BLaER1 (cell line): Measurements from ENCODE around the gene LRIG1.
A peak's percentile ranks its signal among the peaks of the same experiment; 100 is the strongest.

ENCODE experiments used
- H3K27ac ChIP-seq: shearing (Covaris generic); formaldehyde crosslinking; 2 replicates; pipeline ENCODE4 v1.8.1; 2022
- H3K27me3 ChIP-seq: shearing (Covaris generic); formaldehyde crosslinking; 2 replicates; pipeline ENCODE4 v1.8.1; 2022
- H3K36me3 ChIP-seq: shearing (Covaris generic); formaldehyde crosslinking; 2 replicates; pipeline ENCODE4 v1.8.1; 2022
- H3K4me1 ChIP-seq: shearing (Covaris generic); formaldehyde crosslinking; 2 replicates; pipeline ENCODE4 v1.8.1; 2022
- H3K4me2 ChIP-seq: shearing (Covaris generic); formaldehyde crosslinking; 2 replicates; pipeline ENCODE4 v1.8.1; 2022
- H3K4me3 ChIP-seq: shearing (Covaris generic); formaldehyde crosslinking; 2 replicates; pipeline ENCODE4 v1.8.1; 2022
- H3K9ac ChIP-seq: shearing (Covaris generic); formaldehyde crosslinking; 2 replicates; pipeline ENCODE4 v1.8.1; 2022
- H3K9me3 ChIP-seq: shearing (Covaris generic); formaldehyde crosslinking; 2 replicates; pipeline ENCODE4 v1.8.1; 2022
- H4K20me1 ChIP-seq: shearing (Covaris generic); formaldehyde crosslinking; 2 replicates; pipeline ENCODE4 v1.8.1; 2022
- Cebpa-rat ChIP-seq: shearing (Covaris generic); IDR thresholded peaks from 2 replicates; pipeline ENCODE4 v1.8.1; 2022

LRIG1 gene

GRCh38 chr3:66500576-66501482 is at the start of gene LRIG1:
Gene LRIG1 (minus strand): TSS chr3:66501022. CDS start chr3:66500407, 615 bp downstream.
- H3K36me3 ChIP-seq = no peaks in the 10 kb centered on the region
- peak within 1 kb of the TSS; percentile 95 for H3K9ac ChIP-seq
- peak within 1 kb of the TSS; percentile 98 for H3K4me3 ChIP-seq
- peaks cover 47% of the 10 kb centered on the region for H4K20me1 ChIP-seq
- no peak for TF ChIP-seq Cebpa-rat
- H3K4me2 ChIP-seq = peak within 1 kb of the TSS; percentile 84
- peaks cover 48% of the 10 kb centered on the region for H3K4me1 ChIP-seq
- H3K27ac ChIP-seq = peak within 1 kb of the TSS; percentile 93
- H3K9me3 ChIP-seq = no peaks in the 10 kb centered on the region
- no peaks in the 10 kb centered on the region for H3K27me3 ChIP-seq

DNA sequence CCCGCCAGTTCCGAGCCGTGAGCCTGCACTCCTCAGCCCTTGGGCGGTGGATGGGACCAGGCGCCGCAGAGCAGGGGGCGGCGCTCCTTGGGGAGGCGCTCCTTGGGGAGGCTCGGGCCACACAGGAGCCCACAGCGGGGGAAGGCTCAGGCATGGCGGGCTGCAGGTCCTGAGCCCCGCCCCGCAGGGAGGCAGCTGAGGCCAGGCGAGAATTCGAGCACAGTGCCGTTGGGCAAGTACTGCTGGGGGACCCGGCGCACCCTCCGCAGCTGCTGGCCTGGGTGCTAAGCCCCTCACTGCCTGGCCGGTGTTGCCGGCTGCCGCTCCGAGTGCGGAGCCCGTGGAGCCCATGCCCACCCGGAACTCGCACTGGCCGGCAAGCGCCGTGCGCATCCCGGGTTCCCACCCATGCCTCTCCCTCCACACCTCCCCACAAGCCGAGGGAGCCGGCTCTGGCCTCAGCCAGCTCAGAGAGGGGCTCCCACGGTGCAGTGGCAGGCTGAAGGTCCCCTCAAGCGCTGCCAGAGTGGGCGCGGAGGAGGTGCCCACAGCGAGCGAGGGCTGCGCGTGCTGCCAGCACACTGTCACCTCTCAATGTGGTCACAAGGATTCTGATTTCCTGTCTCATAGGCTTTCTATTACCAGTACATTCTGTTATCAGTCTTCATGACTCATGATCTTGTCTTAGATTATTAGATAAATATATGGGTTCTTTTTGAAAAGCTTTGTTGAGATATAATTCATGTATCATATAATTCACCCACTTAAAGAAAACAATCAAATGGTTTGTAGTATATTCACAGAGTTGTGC is 44.0 kb upstream of the LRIG1 start:
- Histone ChIP-seq H4K20me1 (no peaks in the 10 kb centered on the region), H3K4me3 (no peak overlapping the region), H3K4me2 (no peak overlapping the region), H3K9ac (no peak overlapping the region), H3K36me3 (no peaks in the 10 kb centered on the region), H3K27ac (no peak overlapping the region), H3K4me1 (0 out of 2 replicates have a peak, but pooled peaks cover under 1% of the 10 kb centered on the region), H3K27me3 (no peaks in the 10 kb centered on the region), H3K9me3 (peaks cover 16% of the 10 kb centered on the region)
- no peak for TF ChIP-seq Cebpa-rat

- H3K9me3 ChIP-seq = peaks cover 16% of the 10 kb centered on the region
- H3K9ac ChIP-seq = no peak overlapping the region
- H3K4me2 ChIP-seq = no peak overlapping the region
- H3K36me3 ChIP-seq = no peaks in the 10 kb centered on the region
- H3K27ac ChIP-seq = no peak overlapping the region
- H4K20me1 ChIP-seq = no peaks in the 10 kb centered on the region
- no peak for TF ChIP-seq Cebpa-rat
- H3K27me3 ChIP-seq = no peaks in the 10 kb centered on the region
- no peak overlapping the region for H3K4me3 ChIP-seq
- 0 out of 2 replicates have a peak, but pooled peaks cover 7% of the 10 kb centered on the region for H3K4me1 ChIP-seq
Measured at GRCh38 chr3:66542153-66542552, 41.3 kb upstream of the LRIG1 start.

- peaks cover 10% of the 10 kb centered on the region for H3K9me3 ChIP-seq
- no peak overlapping the region for H3K4me2 ChIP-seq
- H3K36me3 ChIP-seq = no peaks in the 10 kb centered on the region
- peaks cover 12% of the 10 kb centered on the region for H3K4me1 ChIP-seq
- no peaks in the 10 kb centered on the region for H4K20me1 ChIP-seq
- H3K4me3 ChIP-seq = no peak overlapping the region
- no peak overlapping the region for H3K27ac ChIP-seq
- TF ChIP-seq Cebpa-rat = no peak
- H3K27me3 ChIP-seq = no peaks in the 10 kb centered on the region
- no peak overlapping the region for H3K9ac ChIP-seq
Measured at GRCh38 chr3:66539466-66539989, 38.7 kb upstream of the LRIG1 start.

GRCh38 chr3:66538390-66538789 is 37.6 kb upstream of the LRIG1 start:
- Histone ChIP-seq H3K4me1 (peaks cover 20% of the 10 kb centered on the region), H3K4me3 (no peak overlapping the region), H3K36me3 (no peaks in the 10 kb centered on the region), H3K9me3 (no peaks in the 10 kb centered on the region), H3K4me2 (no peak overlapping the region), H3K27ac (no peak overlapping the region), H3K9ac (no peak overlapping the region), H4K20me1 (no peaks in the 10 kb centered on the region), H3K27me3 (no peaks in the 10 kb centered on the region)
- no peak for TF ChIP-seq Cebpa-rat

- Histone ChIP-seq H3K27me3 (no peaks in the 10 kb centered on the region), H3K36me3 (no peaks in the 10 kb centered on the region), H3K27ac (no peak overlapping the region), H3K9me3 (no peaks in the 10 kb centered on the region), H4K20me1 (no peaks in the 10 kb centered on the region), H3K4me2 (no peak overlapping the region), H3K4me1 (peaks cover 23% of the 10 kb centered on the region), H3K4me3 (no peak overlapping the region), H3K9ac (no peak overlapping the region)
- no peak for TF ChIP-seq Cebpa-rat
Measured at GRCh38 chr3:66537735-66538134, 36.9 kb upstream of the LRIG1 start.

- Histone ChIP-seq H3K4me2 (no peak overlapping the region), H3K9ac (no peak overlapping the region), H3K4me3 (no peak overlapping the region), H3K27ac (no peak overlapping the region), H4K20me1 (no peaks in the 10 kb centered on the region), H3K9me3 (no peaks in the 10 kb centered on the region), H3K27me3 (no peaks in the 10 kb centered on the region), H3K4me1 (peaks cover 23% of the 10 kb centered on the region), H3K36me3 (no peaks in the 10 kb centered on the region)
- TF ChIP-seq Cebpa-rat = no peak
Measured at GRCh38 chr3:66536791-66537190, 36.0 kb upstream of the LRIG1 start.

DNA sequence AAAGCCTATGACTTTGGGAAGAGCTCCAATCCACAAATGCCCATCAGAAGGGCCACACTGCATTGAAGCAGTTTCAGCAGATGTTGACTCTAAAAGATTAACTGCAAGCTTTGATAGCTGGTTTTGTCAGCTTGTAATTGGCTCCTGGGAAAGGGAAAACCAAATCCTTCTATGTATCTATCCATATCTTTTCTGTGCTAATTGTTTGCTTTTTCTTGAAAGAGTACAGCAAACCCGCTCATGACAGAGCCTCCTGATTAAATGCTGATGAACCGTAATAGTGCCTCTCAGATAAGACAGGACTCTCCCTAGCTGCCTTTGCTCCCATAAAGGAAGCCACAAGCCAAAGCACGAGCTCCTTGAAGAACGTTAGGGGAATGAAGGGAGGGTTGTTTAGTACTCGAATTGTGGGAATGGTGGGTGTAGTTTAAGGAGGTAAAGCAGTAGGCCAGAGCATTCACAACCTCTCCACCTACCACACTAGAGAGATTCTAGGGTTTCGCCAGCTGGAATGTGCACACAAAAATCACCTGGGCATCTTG is 33.6 kb upstream of the LRIG1 start:
- no peak for TF ChIP-seq Cebpa-rat
- Histone ChIP-seq H3K36me3 (no peaks in the 10 kb centered on the region), H3K27me3 (no peaks in the 10 kb centered on the region), H4K20me1 (no peaks in the 10 kb centered on the region), H3K27ac (no peak overlapping the region), H3K4me1 (peaks cover 18% of the 10 kb centered on the region), H3K9me3 (no peaks in the 10 kb centered on the region), H3K9ac (no peak overlapping the region), H3K4me2 (peak overlapping the region; percentile 29), H3K4me3 (no peak overlapping the region)

- Histone ChIP-seq H3K36me3 (no peaks in the 10 kb centered on the region), H3K4me1 (peaks cover 17% of the 10 kb centered on the region), H3K27ac (no peak overlapping the region), H3K27me3 (no peaks in the 10 kb centered on the region), H3K9me3 (no peaks in the 10 kb centered on the region), H3K9ac (no peak overlapping the region), H3K4me3 (no peak overlapping the region), H3K4me2 (no peak overlapping the region), H4K20me1 (no peaks in the 10 kb centered on the region)
- no peak for TF ChIP-seq Cebpa-rat
Measured at GRCh38 chr3:66532613-66533012, 31.8 kb upstream of the LRIG1 start.
